Peyer's patch (tissue), 4 donors: ENCODE measurements around the gene WIZ. TPM values are rescaled to one million over a fixed set of nuclear protein-coding genes. Genes with fewer than 3 reads are reported as not detected.

Experiments used
- DNase-seq, 3 donors: peaks; one replicate each; pipeline ENCODE4 v3.0.0-alpha.2; 2017 to 2019
- H3K27ac ChIP-seq, 4 donors: fragments of 200-600 bp; sonication (generic); one replicate each; pipeline ENCODE4 v1.5.1; 2016 to 2019
- H3K27me3 ChIP-seq, 2 donors: fragments of 200-600 bp; sonication (generic); one replicate each; pipeline ENCODE4 v1.5.1; 2019
- H3K36me3 ChIP-seq, 3 donors: fragments of 200-600 bp; sonication (generic); one replicate each; pipeline ENCODE4 v1.5.1; 2016 to 2019
- H3K4me1 ChIP-seq, 4 donors: fragments of 200-600 bp; sonication (generic); one replicate each; pipeline ENCODE4 v1.5.1; 2016 to 2019
- H3K4me3 ChIP-seq, 4 donors: fragments of 200-600 bp; sonication (generic); 1 replicate in 3 of 4; 2 replicates in 1 of 4; pipeline ENCODE4 v1.5.1; 2016 to 2019; ENCODE audit warnings: mild to moderate bottlenecking in 1 of 4
- H3K9me3 ChIP-seq, 4 donors: fragments of 200-600 bp; sonication (generic); one replicate each; pipeline ENCODE4 v1.5.1; 2016 to 2019; ENCODE audit warnings: mild to moderate bottlenecking in 1 of 4
- POLR2A ChIP-seq, 2 donors: fragments of 450-650 bp; IDR thresholded peaks; one replicate each; pipeline ENCODE4 v1.5.1; 2017; ENCODE audit warnings: antibody characterized with exemption in 2 of 2, mild to moderate bottlenecking in 2 of 2, moderate library complexity in 2 of 2
- total RNA-seq, 4 donors: library from RNA; depleted of rRNA; stranded (reverse); fragments of >200 nt; gene quantifications; one replicate each; pipeline ENCODE4 v1.1.0, GENCODE V29; 2016
- TF ChIP-seq, protein P1 (sequence below), 6 experiments: fragments of 450-650 bp in 4 of 6; fragments of 200-600 bp in 2 of 6; sonication (generic) in 1 of 6; IDR thresholded peaks; one replicate each; pipeline ENCODE4 v1.5.1; 2017 to 2019; ENCODE audit warnings: antibody characterized with exemption in 6 of 6, mild to moderate bottlenecking in 3 of 6, moderate library complexity in 1 of 6

Gene WIZ
- total RNA-seq, 4 donors from 2014 or later = 25.4 to 45.2 (median 40.6) TPM

DNA sequence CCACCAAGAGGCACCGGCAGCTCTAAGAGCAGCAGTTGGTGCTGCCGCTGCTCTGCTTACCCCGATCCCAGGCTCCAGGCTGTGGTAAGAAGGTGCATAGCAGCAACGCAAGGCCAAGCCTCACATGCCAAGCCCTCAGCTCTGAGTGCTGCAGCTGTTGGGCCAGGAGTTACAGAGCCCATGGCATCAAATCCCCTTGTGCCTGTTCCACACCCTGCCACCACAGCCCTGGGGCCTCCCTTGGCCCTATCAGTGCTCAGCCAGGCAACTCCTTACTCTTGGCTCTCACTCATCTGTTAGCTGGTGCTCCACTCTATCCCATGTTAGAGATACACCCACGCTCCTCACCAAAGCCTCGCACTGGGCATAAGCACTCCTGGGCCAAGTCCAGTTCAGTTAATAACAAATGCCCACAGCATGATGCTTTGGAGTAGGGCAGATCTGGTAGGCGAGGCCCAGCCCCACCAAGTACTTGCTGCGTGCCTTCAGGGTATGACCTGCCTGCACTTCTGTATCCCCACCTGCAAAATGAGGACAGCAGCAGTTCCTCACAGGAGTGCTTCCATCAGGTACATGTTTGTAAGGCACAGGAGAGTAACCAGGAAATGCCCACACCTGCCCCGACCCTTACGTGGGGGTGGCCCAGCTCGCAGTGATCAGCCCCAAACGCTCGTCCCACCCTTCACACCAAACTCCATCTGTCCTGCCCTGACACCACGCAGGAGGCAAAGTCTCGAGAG is 47.2 kb downstream of the WIZ start:
- Histone ChIP-seq H3K27me3 (no peaks in the 10 kb centered on the region), H3K36me3 (peaks cover 0 to 66% (median 0%) of the 10 kb centered on the region in 3 donors), H3K27ac (no peak overlapping the region), H3K9me3 (no peaks in the 10 kb centered on the region), H3K4me3 (no peak overlapping the region), H3K4me1 (peaks cover 0 to 41% (median 0%) of the 10 kb centered on the region in 4 donors)
- TF ChIP-seq, protein P1, sequence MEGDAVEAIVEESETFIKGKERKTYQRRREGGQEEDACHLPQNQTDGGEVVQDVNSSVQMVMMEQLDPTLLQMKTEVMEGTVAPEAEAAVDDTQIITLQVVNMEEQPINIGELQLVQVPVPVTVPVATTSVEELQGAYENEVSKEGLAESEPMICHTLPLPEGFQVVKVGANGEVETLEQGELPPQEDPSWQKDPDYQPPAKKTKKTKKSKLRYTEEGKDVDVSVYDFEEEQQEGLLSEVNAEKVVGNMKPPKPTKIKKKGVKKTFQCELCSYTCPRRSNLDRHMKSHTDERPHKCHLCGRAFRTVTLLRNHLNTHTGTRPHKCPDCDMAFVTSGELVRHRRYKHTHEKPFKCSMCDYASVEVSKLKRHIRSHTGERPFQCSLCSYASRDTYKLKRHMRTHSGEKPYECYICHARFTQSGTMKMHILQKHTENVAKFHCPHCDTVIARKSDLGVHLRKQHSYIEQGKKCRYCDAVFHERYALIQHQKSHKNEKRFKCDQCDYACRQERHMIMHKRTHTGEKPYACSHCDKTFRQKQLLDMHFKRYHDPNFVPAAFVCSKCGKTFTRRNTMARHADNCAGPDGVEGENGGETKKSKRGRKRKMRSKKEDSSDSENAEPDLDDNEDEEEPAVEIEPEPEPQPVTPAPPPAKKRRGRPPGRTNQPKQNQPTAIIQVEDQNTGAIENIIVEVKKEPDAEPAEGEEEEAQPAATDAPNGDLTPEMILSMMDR (IDR thresholded peaks at IDR 0.05) = no peak
- no peak for TF ChIP-seq POLR2A (IDR thresholded peaks at IDR 0.05)
- peak in 1 of 3 donors; percentile 38 for DNase-seq

GRCh38 chr19:15401397-15401710 is 48.4 kb downstream of the WIZ start:
- Histone ChIP-seq H3K27ac (no peak overlapping the region), H3K9me3 (no peaks in the 10 kb centered on the region), H3K36me3 (peaks cover 0 to 78% (median 0%) of the 10 kb centered on the region in 3 donors), H3K27me3 (no peaks in the 10 kb centered on the region), H3K4me1 (peaks cover 0 to 34% (median 0%) of the 10 kb centered on the region in 4 donors), H3K4me3 (no peak overlapping the region)
- TF ChIP-seq POLR2A (IDR thresholded peaks at IDR 0.05) = no peak
- TF ChIP-seq, protein P1 (IDR thresholded peaks at IDR 0.05) = no peak
- peak in 1 of 3 donors; percentile 34 for DNase-seq

GRCh38 chr19:15400521-15401396 is 49.0 kb downstream of the WIZ start:
- DNase-seq = peak in 1 of 3 donors; percentile 34
- H3K4me3 ChIP-seq = no peak overlapping the region
- no peak for TF ChIP-seq POLR2A (IDR thresholded peaks at IDR 0.05)
- TF ChIP-seq, protein P1 (IDR thresholded peaks at IDR 0.05) = no peak
- H3K4me1 ChIP-seq = peaks cover 0 to 34% (median 0%) of the 10 kb centered on the region in 4 donors
- peaks cover 0 to 84% (median 0%) of the 10 kb centered on the region in 3 donors for H3K36me3 ChIP-seq
- H3K27me3 ChIP-seq = no peaks in the 10 kb centered on the region
- H3K27ac ChIP-seq = no peak overlapping the region
- no peaks in the 10 kb centered on the region for H3K9me3 ChIP-seq

GRCh38 chr19:15399635-15400034 is 50.1 kb downstream of the WIZ start:
- peaks cover 0 to 90% (median 0%) of the 10 kb centered on the region in 3 donors for H3K36me3 ChIP-seq

GRCh38 chr19:15399234-15399515 is 50.6 kb downstream of the WIZ start:
- TF ChIP-seq, protein P1 (IDR thresholded peaks at IDR 0.05) = no peak
- peaks cover 0 to 20% (median 0%) of the 10 kb centered on the region in 4 donors for H3K4me1 ChIP-seq
- DNase-seq = peak in 1 of 3 donors; percentile 36
- no peak overlapping the region for H3K27ac ChIP-seq
- H3K36me3 ChIP-seq = peaks cover 0 to 90% (median 0%) of the 10 kb centered on the region in 3 donors
- no peaks in the 10 kb centered on the region for H3K9me3 ChIP-seq
- no peaks in the 10 kb centered on the region for H3K27me3 ChIP-seq
- no peak overlapping the region for H3K4me3 ChIP-seq

More at GRCh38 chr19:15399635-15400034, 50.1 kb downstream of the WIZ start:
- peak in 1 of 3 donors; percentile 38 for DNase-seq
- Histone ChIP-seq H3K4me1 (peaks cover 0 to 25% (median 0%) of the 10 kb centered on the region in 4 donors), H3K9me3 (no peaks in the 10 kb centered on the region), H3K4me3 (no peak overlapping the region), H3K27ac (no peak overlapping the region), H3K27me3 (no peaks in the 10 kb centered on the region)
- TF ChIP-seq, protein P1 (IDR thresholded peaks at IDR 0.05) = no peak
- no peak for TF ChIP-seq POLR2A (IDR thresholded peaks at IDR 0.05)
